ENCODE results near the gene RENBP. TPM values are rescaled to one million over a fixed set of nuclear protein-coding genes. Genes with fewer than 3 reads are reported as not detected.

RENBP gene
- total RNA-seq, 2 experiments from 2014 or later: 2.8 to 6.2 TPM

DNA sequence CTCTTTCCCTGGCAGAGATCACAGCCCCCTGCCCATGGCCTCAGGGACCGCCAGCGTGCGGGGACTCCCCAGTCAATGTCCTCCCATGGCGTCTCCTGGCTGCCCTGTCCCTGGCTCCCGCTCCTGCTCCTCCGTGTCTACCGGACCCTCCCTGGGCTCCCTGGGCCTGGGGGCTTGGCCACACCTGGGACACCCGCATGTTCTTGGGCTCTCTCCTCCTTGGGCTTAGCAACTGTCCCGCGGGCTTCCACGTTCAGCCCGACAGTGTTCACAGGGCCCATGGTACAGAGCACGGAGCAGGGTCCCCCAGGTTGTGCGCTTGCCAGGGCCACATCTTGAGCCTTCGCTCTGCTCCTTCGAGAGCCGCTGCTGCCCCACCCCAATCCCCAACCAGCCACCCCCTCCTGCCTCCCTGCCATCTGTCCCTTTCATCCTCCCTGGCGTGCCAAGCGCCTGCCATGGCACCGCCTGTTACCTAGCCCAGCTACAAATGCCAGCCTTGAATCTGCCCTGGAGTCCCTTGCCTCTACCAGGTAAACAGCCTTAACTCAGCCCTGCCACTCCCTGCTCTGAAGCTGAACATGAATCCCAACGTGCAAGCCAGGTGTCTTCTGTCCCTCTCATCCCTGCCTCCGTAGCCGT lies 36.1 kb downstream of the RENBP start:
- H3K4me3 ChIP-seq (ENCODE audit: low read depth, low read length, poor library complexity, severe bottlenecking): no peak overlapping the region
- H2AFZ ChIP-seq (ENCODE audit: low read length): no peak overlapping the region
- peaks cover 9% of the 10 kb centered on the region for H3K36me3 ChIP-seq (ENCODE audit: insufficient read depth, low read length)
- no peaks in the 10 kb centered on the region for H4K20me1 ChIP-seq (ENCODE audit: insufficient read depth, low read length)
- peaks cover 11% of the 10 kb centered on the region for H3K4me1 ChIP-seq (ENCODE audit: insufficient read depth, low read length, poor library complexity, severe bottlenecking)
- no peak overlapping the region for H3K4me2 ChIP-seq (ENCODE audit: low read length)
- DNase-seq (ENCODE audit: low spot score): no peak
- POLR2A ChIA-PET: interaction anchor here (0.6 kb wide), 1 partner anchor 317 kb away, joined by 3 read pairs; no protein-coding TSS in a partner anchor
- intact Hi-C loops (cut with micrococcal nuclease; ENCODE audit: unreplicated experiment): no loop called here
- no peaks in the 10 kb centered on the region for H3K9me3 ChIP-seq (ENCODE audit: low read length)
- CTCF ChIA-PET (ENCODE audit: unreplicated experiment): interaction anchor here (0.6 kb wide), 1 partner anchor 399 kb away, joined by 4 read pairs; no protein-coding TSS in a partner anchor
- no peaks in the 10 kb centered on the region for H3K9me2 ChIP-seq (ENCODE audit: insufficient read depth, low read length)
- H3K79me2 ChIP-seq (ENCODE audit: insufficient read depth, low read depth, low read length): no peaks in the 10 kb centered on the region
- no peak for TF ChIP-seq EZH2phosphoT487 (IDR thresholded peaks at IDR 0.05; ENCODE audit: borderline replicate concordance, low read depth, low read length)
- TF ChIP-seq, protein P1, sequence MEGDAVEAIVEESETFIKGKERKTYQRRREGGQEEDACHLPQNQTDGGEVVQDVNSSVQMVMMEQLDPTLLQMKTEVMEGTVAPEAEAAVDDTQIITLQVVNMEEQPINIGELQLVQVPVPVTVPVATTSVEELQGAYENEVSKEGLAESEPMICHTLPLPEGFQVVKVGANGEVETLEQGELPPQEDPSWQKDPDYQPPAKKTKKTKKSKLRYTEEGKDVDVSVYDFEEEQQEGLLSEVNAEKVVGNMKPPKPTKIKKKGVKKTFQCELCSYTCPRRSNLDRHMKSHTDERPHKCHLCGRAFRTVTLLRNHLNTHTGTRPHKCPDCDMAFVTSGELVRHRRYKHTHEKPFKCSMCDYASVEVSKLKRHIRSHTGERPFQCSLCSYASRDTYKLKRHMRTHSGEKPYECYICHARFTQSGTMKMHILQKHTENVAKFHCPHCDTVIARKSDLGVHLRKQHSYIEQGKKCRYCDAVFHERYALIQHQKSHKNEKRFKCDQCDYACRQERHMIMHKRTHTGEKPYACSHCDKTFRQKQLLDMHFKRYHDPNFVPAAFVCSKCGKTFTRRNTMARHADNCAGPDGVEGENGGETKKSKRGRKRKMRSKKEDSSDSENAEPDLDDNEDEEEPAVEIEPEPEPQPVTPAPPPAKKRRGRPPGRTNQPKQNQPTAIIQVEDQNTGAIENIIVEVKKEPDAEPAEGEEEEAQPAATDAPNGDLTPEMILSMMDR (conservative IDR thresholded peaks at IDR 0.05; ENCODE audit: low read length): no peak
- no peak overlapping the region for H3K27ac ChIP-seq (ENCODE audit: low read depth, low read length, poor library complexity, severe bottlenecking)
- no TSS peak for BruUV-seq (replicated peaks)

DNA sequence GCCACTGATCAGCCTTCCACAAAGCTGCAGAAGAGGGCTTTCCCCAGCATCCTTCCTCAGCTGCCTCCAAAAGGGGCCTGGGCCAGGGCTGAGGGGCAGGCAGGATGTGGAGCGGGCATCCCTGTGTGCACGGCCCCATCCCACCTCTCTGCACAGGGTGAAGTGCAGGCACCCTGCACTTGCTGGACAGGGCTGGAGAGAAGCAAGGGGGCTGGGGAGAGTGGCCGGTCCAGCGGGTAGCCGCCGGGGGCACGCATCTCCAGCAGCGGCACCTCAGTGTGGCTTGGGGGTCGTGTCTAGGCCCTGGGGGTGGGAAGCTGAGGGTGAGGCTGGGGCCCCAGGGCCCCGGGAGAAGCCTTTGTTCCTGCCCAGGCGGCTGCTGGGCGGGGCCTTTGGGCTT lies 37.0 kb downstream of the RENBP start:
- TF ChIP-seq, protein P1 (conservative IDR thresholded peaks at IDR 0.05; ENCODE audit: low read length): no peak
- TF ChIP-seq EZH2phosphoT487 (IDR thresholded peaks at IDR 0.05; ENCODE audit: borderline replicate concordance, low read depth, low read length): no peak
- Histone ChIP-seq H3K9me3 (ENCODE audit: low read length) (no peaks in the 10 kb centered on the region), H2AFZ (ENCODE audit: low read length) (no peak overlapping the region), H3K4me2 (ENCODE audit: low read length) (no peak overlapping the region), H3K4me3 (ENCODE audit: low read depth, low read length, poor library complexity, severe bottlenecking) (no peak overlapping the region), H4K20me1 (ENCODE audit: insufficient read depth, low read length) (no peaks in the 10 kb centered on the region), H3K36me3 (ENCODE audit: insufficient read depth, low read length) (peaks cover 4% of the 10 kb centered on the region), H3K27ac (ENCODE audit: low read depth, low read length, poor library complexity, severe bottlenecking) (no peak overlapping the region), H3K79me2 (ENCODE audit: insufficient read depth, low read depth, low read length) (no peaks in the 10 kb centered on the region), H3K4me1 (ENCODE audit: insufficient read depth, low read length, poor library complexity, severe bottlenecking) (peaks cover 20% of the 10 kb centered on the region), H3K9me2 (ENCODE audit: insufficient read depth, low read length) (no peaks in the 10 kb centered on the region)
- ChIA-PET POLR2A (no interaction called here), CTCF (ENCODE audit: unreplicated experiment) (no interaction called here)
- DNase-seq (ENCODE audit: low spot score): no peak
- intact Hi-C loops (cut with micrococcal nuclease; ENCODE audit: unreplicated experiment): no loop called here
- BruUV-seq (replicated peaks): no TSS peak

DNA sequence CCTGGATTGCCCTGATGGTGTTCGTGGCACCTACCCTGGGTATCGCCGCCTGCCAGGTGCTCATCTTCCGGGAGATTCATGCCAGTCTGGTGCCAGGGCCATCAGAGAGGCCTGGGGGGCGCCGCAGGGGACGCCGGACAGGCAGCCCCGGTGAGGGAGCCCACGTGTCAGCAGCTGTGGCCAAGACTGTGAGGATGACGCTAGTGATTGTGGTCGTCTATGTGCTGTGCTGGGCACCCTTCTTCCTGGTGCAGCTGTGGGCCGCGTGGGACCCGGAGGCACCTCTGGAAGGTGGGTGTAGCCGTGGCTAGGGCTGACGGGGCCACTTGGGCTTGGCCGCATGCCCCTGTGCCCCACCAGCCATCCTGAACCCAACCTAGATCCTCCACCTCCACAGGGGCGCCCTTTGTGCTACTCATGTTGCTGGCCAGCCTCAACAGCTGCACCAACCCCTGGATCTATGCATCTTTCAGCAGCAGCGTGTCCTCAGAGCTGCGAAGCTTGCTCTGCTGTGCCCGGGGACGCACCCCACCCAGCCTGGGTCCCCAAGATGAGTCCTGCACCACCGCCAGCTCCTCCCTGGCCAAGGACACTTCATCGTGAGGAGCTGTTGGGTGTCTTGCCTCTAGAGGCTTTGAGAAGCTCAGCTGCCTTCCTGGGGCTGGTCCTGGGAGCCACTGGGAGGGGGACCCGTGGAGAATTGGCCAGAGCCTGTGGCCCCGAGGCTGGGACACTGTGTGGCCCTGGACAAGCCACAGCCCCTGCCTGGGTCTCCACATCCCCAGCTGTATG lies 38.1 kb downstream of the RENBP start:
- ChIA-PET POLR2A (no interaction called here), CTCF (ENCODE audit: unreplicated experiment) (no interaction called here)
- no peak overlapping the region for H3K27ac ChIP-seq (ENCODE audit: low read depth, low read length, poor library complexity, severe bottlenecking)
- no peak for DNase-seq (ENCODE audit: low spot score)
- H2AFZ ChIP-seq (ENCODE audit: low read length): no peak overlapping the region
- no peaks in the 10 kb centered on the region for H3K79me2 ChIP-seq (ENCODE audit: insufficient read depth, low read depth, low read length)
- intact Hi-C loops (cut with micrococcal nuclease; ENCODE audit: unreplicated experiment): no loop called here
- TF ChIP-seq EZH2phosphoT487 (IDR thresholded peaks at IDR 0.05; ENCODE audit: borderline replicate concordance, low read depth, low read length): no peak
- TF ChIP-seq, protein P1 (conservative IDR thresholded peaks at IDR 0.05; ENCODE audit: low read length): no peak
- H3K4me1 ChIP-seq (ENCODE audit: insufficient read depth, low read length, poor library complexity, severe bottlenecking): peaks cover 31% of the 10 kb centered on the region
- no peaks in the 10 kb centered on the region for H4K20me1 ChIP-seq (ENCODE audit: insufficient read depth, low read length)
- BruUV-seq (replicated peaks): no TSS peak
- H3K4me2 ChIP-seq (ENCODE audit: low read length): no peak overlapping the region
- no peaks in the 10 kb centered on the region for H3K9me3 ChIP-seq (ENCODE audit: low read length)
- H3K9me2 ChIP-seq (ENCODE audit: insufficient read depth, low read length): no peaks in the 10 kb centered on the region
- no peaks in the 10 kb centered on the region; the same call in 1 of the 2 replicates for H3K36me3 ChIP-seq (ENCODE audit: insufficient read depth, low read length)
- H3K4me3 ChIP-seq (ENCODE audit: low read depth, low read length, poor library complexity, severe bottlenecking): no peak overlapping the region
